Measurements from ENCODE around the gene KCNMA1. TPM values are rescaled to one million over a fixed set of nuclear protein-coding genes. Genes with fewer than 3 reads are reported as not detected.

The KCNMA1 gene
- total RNA-seq, 2 donors from 2014 or later = 29.1 to 37.9 TPM

GRCh38 chr10:77606751-77607150 is 30.9 kb downstream of the KCNMA1 start:
- TF ChIP-seq CTCF (IDR thresholded peaks at IDR 0.05) (no peak), POLR2AphosphoS5 (IDR thresholded peaks at IDR 0.05) (no peak)
- no peak overlapping the region for H3K27ac ChIP-seq
- no peaks in the 10 kb centered on the region for H3K36me3 ChIP-seq
- no peaks in the 10 kb centered on the region for H3K9me3 ChIP-seq
- no peaks in the 10 kb centered on the region for H3K4me1 ChIP-seq (replicated peaks)
- intact Hi-C loops (cut with DNase I) = no loop called here
- H3K27me3 ChIP-seq (replicated peaks; ENCODE audit: insufficient read depth) = no peaks in the 10 kb centered on the region
- no peak overlapping the region for H3K4me3 ChIP-seq
- DNase-seq (ENCODE audit: low spot score) = no peak
- WGBS = 83% methylated on average over 2 of the region's 2 CpGs

DNA sequence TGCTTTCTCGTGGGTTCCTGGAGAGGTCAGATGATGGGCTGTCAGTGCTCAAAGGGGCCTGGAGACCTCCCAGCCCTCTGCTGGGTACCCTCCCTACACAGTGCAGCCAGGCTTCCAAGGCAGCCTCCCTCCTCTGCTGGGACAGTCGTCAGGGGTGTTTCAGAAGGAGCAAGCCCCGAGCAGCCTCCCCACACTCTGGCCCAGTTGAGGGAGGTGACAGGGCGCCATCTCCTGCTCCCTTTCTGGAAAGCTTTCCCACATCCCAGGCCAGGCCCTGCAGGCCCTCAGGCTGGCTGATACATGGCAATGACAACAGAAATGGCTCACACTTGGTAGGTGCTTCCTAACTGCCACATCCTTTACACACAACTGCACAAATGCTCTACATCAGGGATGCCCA is 32.1 kb downstream of the KCNMA1 start:
- Histone ChIP-seq H3K27ac (no peak overlapping the region), H3K36me3 (no peaks in the 10 kb centered on the region), H3K9me3 (no peaks in the 10 kb centered on the region), H3K27me3 (replicated peaks; ENCODE audit: insufficient read depth) (no peaks in the 10 kb centered on the region), H3K4me1 (replicated peaks) (no peaks in the 10 kb centered on the region), H3K4me3 (no peak overlapping the region)
- WGBS = 63% methylated on average over 4 of the region's 4 CpGs
- intact Hi-C loops (cut with DNase I) = no loop called here
- no peak for DNase-seq (ENCODE audit: low spot score)
- TF ChIP-seq POLR2A (IDR thresholded peaks at IDR 0.05) = no peak
- no peak for TF ChIP-seq POLR2AphosphoS5 (IDR thresholded peaks at IDR 0.05)
- no peak for TF ChIP-seq CTCF (IDR thresholded peaks at IDR 0.05)

DNA sequence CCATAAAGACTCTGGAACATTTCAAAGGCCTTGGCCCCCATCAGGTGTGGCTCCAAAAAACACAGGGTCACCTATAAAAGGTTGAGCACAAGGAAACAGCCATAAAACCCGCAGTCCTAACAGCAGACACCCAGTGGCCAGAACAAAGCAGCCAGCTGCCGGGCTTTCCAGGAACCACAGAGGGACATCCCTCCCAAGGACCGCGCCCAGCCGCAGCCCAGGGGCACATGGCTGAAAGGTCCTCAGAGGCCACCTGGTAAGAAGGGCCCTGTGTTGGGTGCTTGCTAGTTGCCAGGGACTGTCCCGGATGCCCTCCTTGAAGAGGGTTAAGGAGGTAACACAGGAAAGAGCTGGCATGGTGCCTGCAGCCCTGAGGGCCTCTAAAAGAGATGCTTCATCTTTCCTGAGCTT is 32.7 kb downstream of the KCNMA1 start:
- H3K4me3 ChIP-seq = no peak overlapping the region
- no peaks in the 10 kb centered on the region for H3K9me3 ChIP-seq
- TF ChIP-seq CTCF (IDR thresholded peaks at IDR 0.05) (no peak), POLR2AphosphoS5 (IDR thresholded peaks at IDR 0.05) (no peak), POLR2A (IDR thresholded peaks at IDR 0.05) (no peak)
- DNase-seq (ENCODE audit: low spot score) = no peak
- intact Hi-C loops (cut with DNase I) = no loop called here
- WGBS = 73% methylated on average over 6 of the region's 6 CpGs
- no peaks in the 10 kb centered on the region for H3K27me3 ChIP-seq (replicated peaks; ENCODE audit: insufficient read depth)
- no peaks in the 10 kb centered on the region for H3K4me1 ChIP-seq (replicated peaks)
- H3K36me3 ChIP-seq = no peaks in the 10 kb centered on the region
- H3K27ac ChIP-seq = no peak overlapping the region

DNA sequence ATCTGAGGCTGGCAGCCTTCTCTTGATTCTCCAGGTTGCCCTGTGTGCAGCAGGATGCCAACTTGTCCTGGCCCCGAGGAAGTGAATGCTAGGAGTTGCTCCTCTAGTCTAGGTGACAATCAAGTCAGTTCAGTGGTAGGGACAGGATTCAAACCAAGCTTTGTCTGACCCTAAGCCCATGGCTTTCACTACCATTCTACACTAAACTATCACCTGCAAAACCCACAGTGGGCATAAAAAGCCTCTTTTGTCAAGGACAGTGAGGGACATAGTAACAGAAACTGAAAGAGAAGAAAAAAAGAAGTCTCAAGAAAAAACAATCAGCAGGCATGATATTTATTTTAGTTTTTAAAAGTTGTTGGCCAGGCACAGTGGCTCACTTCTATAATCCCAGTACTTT is 33.5 kb downstream of the KCNMA1 start:
- TF ChIP-seq POLR2AphosphoS5 (IDR thresholded peaks at IDR 0.05) = no peak
- no peak for TF ChIP-seq CTCF (IDR thresholded peaks at IDR 0.05)
- no peak for TF ChIP-seq POLR2A (IDR thresholded peaks at IDR 0.05)
- Histone ChIP-seq H3K4me1 (replicated peaks) (no peaks in the 10 kb centered on the region), H3K4me3 (no peak overlapping the region), H3K27me3 (replicated peaks; ENCODE audit: insufficient read depth) (no peaks in the 10 kb centered on the region), H3K27ac (no peak overlapping the region), H3K9me3 (no peaks in the 10 kb centered on the region), H3K36me3 (no peaks in the 10 kb centered on the region)
- WGBS = 67% methylated on average over 1 of the region's 1 CpG
- intact Hi-C loops (cut with DNase I) = no loop called here
- DNase-seq (ENCODE audit: low spot score) = no peak

GRCh38 chr10:77603534-77603927 is 34.1 kb downstream of the KCNMA1 start:
- no peak overlapping the region for H3K27ac ChIP-seq
- 19% methylated on average over 2 of the region's 2 CpGs for WGBS
- no peak overlapping the region for H3K4me3 ChIP-seq
- H3K36me3 ChIP-seq = no peaks in the 10 kb centered on the region
- DNase-seq (ENCODE audit: low spot score) = no peak
- intact Hi-C loops (cut with DNase I) = no loop called here
- no peaks in the 10 kb centered on the region for H3K4me1 ChIP-seq (replicated peaks)
- H3K27me3 ChIP-seq (replicated peaks; ENCODE audit: insufficient read depth) = no peaks in the 10 kb centered on the region
- TF ChIP-seq POLR2AphosphoS5 (IDR thresholded peaks at IDR 0.05) = no peak
- no peak for TF ChIP-seq CTCF (IDR thresholded peaks at IDR 0.05)
- no peak for TF ChIP-seq POLR2A (IDR thresholded peaks at IDR 0.05)
- H3K9me3 ChIP-seq = no peaks in the 10 kb centered on the region
